ENCODE data around the gene SPCS1.
"Not testable (repeated sequence)": the region's sequence is repeated elsewhere in the genome, so short reads cannot be mapped to it uniquely, and the experiment has no call there.

The SPCS1 gene

DNA sequence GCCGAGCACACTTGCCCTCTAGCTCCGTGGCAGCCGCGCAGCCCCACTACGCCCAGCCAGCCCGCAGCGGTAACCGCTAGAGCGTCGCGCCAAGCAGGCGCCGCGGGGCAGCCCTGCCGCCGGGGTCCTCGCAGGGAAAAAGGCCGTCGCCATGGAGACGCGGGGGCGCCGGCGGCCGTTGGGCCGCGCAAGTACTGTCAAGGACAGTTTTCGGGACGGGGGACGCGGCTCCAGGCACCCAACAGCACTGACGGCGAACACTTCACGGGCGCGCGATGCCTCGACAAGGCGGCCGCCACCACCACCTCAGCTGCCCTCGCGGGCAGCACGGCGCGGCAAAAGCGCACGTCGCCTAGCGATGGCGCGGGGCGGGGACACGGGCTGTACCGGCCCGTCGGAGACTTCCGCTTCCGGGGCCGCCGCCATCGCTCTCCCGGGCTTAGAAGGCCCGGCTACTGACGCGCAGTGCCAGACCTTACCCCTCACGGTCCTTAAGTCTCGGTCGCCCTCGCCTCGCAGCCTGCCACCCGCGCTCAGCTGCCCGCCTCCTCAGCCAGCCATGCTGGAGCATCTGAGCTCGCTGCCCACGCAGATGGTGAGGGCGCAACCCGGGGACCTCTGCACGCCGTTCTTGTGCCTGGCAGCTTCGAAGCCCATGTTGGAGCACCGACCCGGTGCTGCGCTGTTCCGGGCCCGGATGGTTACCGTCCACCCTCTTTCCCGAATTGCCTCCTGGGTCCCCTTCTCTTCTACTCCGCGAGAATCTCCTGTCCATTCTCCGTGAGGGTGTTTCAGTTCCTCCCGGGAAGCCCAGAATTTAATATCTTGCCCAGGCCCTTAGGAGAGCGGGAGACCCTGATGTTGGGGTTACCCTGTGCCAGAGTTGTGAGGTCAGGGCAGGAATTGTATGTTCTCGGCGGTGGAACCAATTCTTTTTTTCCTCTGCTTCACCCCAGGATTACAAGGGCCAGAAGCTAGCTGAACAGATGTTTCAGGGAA, at the start of gene SPCS1, which contains the start of gene GLT8D1:
TSS of gene SPCS1 (plus strand) at position 419 of the 999 bp plus-strand sequence. CDS start at position 560, 141 bp downstream.
TSS of gene GLT8D1 (minus strand) at position 104 of the 999 bp plus-strand sequence. CDS start 5,331 bp downstream, outside the sequence.
- peak; percentile 80 for DNase-seq (ENCODE audit: low read depth)

DNA sequence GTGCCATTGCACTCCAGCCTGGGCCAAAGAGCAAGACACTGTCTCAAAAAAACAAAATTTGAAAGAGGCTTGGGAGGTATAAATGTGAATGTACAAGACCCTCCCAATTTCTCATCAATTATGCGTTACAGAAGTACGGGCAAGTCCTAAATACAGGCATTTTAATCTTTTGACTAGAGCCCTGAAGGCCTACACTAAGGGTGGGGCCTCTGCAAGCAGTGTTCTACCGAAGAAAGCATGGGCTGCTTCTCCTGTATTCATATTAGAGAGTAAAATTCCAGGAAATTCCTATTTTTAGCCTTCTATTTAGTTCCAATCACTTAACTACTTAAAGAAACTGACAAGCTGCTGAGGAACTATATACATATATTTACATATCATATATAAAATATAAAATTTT, 45.9 kb upstream of the SPCS1 start:
- no peak for DNase-seq (ENCODE audit: low read depth)

DNA sequence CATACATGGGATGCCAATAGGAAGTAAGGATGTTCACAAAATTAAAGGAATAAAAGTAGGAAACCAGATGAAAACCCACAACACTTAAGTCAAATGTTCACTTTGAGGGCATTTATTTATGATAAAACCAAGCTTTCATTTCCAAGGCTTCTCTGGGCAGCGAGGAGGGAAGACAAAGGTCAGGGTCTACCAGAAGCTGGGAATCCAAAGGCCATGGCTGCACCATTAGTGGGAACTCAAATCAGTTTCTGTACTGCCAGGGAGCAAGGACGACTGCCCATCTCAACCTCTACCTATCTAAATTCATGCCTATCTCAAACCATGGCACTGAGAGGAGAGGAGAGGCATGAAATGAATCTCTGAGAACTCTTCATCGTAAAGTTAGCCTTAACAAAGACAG, 42.8 kb upstream of the SPCS1 start:
- DNase-seq (ENCODE audit: low read depth): no peak

DNA sequence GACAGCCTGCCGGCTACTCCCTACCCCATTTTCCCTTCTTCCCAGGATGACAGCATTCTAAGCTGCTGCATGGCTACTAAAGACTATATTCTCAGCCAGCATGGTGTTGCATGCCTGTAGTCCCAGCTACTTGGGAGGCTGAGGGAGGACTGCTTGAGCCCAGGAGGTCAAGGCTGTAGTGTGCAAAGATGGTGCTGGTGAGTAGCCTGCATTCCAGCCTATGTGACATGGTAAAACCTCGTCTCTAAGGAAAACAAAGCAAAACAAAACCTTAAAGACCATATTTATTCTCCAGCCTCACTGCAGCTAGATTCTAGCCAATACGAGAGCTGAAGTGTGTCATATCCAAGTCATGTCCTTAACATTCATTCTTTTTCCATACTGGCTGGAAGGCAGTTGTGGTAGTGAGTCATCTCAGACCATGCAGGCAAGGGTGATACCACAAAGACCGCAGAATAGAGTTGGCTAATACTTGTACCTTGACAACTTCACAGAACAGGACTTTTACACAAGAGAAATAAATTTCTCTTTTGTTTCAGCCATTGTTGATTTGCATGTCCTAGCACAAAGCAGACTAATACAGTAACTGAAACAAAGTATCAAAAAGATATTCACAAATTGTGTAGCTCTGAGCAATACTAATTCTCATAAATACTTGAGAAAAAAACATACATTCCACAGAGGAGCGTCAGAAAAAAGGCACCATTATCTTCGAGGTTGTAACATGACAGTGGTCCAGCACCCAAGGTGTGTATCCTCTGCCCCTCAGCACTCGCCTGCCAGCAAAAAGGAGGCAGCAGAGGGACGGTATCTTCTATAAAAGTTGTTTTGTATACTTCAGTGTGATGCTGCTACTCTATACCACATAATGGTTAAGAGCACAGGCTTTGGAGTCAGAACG, 35.0 kb upstream of the SPCS1 start:
- no peak for DNase-seq (ENCODE audit: low read depth)

DNA sequence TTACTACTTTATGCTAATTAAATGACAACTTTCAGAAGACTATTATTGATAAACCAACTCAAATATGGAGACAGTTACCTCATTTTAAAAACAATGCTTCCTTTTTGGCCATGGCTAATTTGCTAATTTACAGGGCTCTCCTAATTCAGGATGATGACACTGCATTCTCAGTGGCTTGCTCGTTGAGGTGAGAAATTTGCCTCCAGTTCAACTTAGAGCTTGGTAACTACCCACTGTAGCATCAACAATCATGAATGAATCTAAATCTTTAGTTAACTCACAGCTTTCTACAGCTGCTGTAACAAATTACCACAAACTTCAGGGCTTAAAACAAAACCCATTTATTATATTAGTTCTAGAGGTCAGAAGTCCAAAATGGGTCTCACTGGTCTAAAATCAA, 34.2 kb upstream of the SPCS1 start:
- DNase-seq (ENCODE audit: low read depth): no peak

DNA sequence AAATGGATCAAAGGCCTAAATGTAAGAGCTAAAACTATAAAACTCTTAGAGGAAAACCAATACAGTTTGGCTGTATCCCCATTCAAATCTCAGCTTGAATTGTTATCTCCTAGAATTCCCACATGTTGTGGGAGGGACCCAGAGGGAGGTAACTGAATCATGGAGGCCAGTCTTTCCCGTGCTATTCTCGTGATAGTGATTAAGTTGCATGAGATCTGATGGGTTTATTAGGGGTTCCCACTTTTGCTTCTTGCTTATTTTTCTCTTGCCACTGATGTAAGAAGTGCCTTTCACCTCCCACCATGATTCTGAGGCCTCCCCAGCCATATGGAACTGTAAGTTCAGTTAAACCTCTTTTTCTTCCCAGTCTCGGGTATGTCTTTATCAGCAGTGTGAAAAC, 29.7 kb upstream of the SPCS1 start:
- not testable (repeated sequence) for DNase-seq (ENCODE audit: low read depth)

DNA sequence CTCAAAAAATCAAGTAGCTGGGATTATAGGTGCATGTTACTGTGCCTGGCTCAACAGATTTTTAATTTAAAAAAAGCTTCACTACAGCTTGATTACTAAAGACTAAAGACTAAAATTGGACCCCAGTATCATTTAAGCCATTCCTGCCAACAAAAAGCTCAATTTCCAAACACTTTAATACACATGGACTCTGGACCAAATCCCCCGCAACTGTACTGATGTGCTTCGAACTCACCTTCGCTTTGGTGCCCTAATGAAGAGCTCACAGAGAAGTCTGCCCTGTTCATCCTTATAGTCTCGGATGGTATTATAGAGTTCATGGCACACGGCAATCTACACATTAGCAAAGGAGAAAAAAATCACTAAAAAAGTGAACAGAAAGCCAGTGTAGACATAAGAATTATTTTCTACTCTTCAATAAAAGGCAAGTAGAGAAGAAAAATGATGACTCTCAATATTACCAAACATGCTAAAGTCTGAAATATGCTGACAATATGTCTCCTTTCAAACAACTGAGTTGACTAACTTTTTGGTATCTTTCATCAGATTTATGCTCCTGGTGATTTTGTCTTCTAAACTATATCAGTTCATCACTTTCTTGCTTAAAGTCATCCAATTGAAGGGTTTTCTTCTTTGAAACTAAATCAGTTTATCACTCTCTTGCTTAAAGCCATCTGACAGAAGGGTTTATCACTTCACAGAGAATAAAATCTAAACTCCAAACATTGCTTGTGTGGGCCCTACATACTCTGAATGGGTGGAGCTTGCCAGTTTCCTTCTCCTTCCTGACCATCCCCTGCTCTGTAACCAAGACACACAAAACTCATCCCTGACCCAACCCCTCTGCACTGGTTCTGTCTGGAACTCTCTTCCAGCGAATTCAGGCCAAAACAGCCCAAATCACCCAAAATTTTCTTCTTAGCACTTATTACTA, 27.4 kb upstream of the SPCS1 start:
- DNase-seq (ENCODE audit: low read depth): no peak

DNA sequence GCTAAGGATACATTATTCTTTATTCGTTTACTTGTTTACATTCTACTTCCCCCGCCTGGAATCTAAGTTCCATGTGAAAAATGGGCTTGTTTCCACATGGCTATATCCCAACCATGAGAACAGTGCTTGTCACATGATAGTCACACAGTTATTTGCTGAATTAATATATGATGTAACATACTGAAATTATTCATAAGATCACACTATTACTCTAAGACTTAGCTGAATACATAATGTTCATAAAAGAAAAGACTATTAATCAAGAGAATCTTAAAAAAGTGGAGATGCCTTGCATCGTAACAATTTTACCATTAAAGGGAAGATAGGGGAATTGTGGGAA, 26.7 kb upstream of the SPCS1 start:
- no peak for DNase-seq (ENCODE audit: low read depth)

DNA sequence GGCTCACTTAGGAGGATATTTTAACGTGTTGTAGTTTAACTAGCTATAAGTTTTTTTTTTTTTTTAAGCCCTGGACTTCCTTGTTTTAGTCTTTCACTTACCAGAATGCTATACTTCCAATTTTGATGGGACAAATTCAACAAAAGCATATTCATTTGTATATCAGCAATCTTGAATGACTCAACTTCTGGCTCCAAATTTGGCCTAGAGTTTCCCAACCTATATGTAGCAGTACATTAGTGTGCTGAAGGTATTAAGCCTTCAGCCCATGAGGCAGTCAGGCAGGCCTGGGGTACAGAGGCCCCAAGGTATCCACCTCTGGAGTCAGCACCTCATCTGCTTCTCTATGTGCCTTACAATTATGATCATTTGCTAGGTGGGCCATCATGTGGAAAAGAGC, 26.1 kb upstream of the SPCS1 start:
- DNase-seq (ENCODE audit: low read depth): no peak

DNA sequence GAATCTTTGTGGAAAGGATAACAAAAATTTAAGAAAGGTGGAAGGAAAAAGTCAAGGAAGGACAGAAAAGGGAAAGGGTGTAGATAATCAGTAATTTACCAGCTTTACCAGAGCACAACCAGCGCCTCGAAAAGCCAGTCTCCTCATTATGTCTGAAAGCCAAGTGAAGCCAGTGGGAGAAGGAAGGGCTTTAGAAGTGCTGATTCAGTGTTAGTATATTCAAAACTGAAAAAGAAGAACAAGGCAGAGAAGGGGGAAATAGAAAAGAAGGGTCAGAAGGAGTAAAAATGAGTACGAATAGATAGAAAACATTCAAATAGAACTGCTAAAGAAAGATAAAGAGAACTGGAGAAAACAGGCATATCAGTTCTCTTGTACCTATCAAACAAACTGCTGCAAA, 24.3 kb upstream of the SPCS1 start:
- no peak for DNase-seq (ENCODE audit: low read depth)

DNA sequence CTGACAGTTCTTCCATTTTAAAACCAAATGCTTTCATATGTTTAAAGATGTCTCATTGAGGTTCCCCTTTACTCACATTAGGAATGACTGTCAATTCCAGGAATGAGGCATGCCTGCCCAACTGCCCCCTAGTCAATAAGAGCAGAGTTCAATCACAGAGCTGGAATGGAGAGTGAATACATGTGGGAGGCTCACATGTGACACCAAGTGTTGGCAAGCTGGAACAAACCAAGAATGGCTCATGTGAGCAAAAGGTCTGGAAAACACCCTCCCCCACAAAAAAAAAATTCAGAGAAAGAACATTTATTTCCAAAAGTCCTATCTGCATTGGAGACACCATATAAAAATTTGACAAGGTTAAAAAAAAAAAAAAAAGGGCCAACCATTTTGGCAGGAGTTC, 23.9 kb upstream of the SPCS1 start:
- no peak for DNase-seq (ENCODE audit: low read depth)

DNA sequence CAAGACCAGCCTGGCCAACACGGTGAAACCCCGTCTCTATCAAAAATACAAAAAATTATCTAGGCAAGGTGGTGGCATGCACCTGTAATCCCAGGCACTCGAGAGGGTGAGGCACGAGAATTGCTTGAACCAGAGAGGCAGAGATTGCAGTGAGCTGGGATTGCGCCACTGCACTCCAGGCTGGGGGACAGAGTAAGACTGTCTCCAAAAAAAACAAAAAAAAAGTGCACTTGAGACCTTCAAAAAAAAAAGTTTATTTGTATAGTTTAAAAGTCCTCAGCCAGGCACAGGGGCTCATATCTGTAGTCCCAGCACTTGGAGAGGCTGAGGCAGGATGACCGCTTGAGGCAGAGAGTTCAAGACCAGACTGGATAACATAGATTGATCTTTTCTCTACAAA, 22.3 kb upstream of the SPCS1 start:
- DNase-seq (ENCODE audit: low read depth): no peak

DNA sequence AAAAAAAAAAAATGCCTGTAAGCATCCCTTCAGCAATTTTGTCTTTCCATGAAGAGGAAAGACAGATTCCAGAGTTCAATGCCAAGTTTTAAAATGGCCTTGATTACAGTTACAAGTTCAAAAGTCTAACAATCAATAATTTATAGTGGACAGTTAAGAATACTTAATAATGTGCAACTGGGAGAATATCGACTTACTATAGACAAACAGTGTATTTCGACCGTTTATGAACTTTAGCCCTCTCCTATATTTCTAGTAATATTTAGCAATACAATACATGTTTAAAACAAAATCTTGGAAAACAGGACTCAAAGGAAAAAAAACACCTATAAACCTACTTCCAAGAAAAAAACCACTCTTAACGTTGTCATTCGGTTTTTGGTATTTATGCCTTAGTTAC, 21.7 kb upstream of the SPCS1 start:
- no peak for DNase-seq (ENCODE audit: low read depth)

DNA sequence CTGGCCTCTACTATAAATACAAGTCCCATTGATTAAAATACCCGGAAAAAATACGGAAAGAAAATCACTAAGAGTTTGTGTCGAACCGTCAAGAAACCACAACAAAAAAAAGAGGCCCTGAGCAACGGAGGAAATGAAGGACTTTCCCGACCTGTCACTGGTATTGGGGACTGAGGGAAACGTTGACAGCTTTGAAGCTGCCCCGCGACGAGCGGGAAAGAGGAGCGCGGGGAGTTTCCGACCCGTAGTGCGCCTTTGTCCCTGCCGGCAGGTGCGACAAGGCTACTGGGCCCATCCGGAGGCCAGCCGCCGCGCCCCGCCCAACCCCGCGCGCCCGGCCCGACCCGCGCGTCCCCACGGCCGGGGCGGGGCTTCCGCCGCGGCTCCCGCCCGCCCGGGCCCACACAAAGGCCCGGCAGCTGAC, 20.6 kb upstream of the SPCS1 start:
- DNase-seq (ENCODE audit: low read depth): peak; percentile 54

DNA sequence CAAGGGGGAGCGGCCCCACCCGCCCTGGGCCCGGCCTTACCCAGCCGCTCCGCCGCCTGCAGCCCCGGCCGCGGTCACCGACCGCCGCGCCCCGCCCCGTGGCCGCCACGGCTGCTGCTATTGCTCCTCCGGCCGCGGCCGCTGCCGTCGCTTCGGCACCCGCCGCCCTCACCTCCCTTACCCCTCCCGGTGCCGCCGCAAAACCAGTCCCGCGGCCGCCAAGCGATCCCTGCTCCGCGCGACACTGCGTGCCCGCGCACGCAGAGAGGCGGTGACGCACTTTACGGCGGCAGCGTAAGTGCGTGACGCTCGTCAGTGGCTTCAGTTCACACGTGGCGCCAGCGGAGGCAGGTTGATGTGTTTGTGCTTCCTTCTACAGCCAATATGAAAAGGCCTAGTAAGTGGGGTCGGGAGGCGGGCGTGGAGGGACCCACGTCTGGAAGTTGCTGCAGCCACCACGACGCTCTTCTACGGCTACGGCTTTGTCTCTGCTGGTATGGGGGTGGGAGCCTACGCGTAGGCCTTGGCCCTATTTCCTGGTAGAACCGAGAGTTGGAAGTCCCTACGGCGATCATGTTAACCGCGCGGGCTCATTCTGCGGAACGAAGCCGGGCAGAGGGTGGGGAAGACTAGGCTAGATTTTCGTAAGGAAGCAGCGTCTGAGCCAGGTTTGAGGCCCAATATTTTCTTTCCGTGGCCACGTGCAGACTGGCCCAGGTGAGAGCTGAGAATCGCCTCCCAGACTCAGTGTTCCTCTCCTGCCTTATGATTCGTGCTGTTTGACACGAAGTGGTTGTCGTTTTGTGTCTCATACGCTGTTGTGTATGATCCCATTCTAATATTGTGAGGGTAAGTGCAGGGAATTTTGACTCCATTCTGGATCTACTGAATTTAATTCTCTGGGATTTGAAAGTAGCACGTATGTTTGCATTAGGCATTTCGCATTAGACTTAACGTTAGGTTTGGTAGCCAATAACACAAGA, 19.9 kb upstream of the SPCS1 start, which contains the start of the genes GNL3 and PBRM1:
TSS of gene GNL3 (plus strand) at position 324 of the 983 bp plus-strand sequence. CDS start at position 385, 61 bp downstream.
TSS of gene PBRM1 (minus strand) at position 205 of the 983 bp plus-strand sequence.
- DNase-seq (ENCODE audit: low read depth): peak; percentile 86

DNA sequence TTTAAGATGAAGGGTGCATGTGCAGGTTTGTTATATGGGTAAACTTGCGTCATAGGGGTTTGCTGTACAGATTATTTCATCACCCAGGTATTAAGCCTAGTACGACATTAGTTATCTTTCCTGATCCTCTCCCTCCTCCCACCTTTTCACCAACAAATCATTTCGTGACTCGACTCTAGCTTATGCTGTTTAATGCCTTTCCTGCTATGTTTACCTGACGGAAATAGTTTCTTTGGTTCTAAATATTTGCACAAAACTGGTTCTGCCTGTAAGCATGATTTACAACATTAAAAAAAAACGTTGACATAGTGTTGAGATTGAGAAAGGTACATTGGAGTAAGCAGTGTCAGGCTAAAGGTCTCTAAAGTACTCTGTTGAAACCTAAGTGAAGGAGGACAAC, 17.6 kb upstream of the SPCS1 start:
- no peak for DNase-seq (ENCODE audit: low read depth)

DNA sequence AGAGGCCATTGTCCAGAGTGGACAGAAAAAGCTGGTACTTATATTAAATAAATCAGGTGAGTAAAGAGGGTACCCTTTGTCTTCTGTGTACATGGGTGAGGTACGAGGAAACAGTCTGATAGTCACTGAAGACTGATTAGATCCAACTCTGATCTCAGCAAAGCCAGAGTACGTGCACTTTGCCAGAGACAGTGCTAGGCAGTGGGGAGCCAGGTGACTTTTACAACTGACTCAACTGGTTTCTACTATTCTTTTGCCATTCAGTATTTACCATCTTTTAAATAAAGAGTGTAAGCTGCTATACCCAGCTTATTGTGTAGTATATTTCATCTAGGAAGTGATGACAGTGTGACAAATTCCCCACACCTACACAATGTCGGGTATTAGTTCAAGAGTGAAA, 16.8 kb upstream of the SPCS1 start:
- DNase-seq (ENCODE audit: low read depth): no peak

DNA sequence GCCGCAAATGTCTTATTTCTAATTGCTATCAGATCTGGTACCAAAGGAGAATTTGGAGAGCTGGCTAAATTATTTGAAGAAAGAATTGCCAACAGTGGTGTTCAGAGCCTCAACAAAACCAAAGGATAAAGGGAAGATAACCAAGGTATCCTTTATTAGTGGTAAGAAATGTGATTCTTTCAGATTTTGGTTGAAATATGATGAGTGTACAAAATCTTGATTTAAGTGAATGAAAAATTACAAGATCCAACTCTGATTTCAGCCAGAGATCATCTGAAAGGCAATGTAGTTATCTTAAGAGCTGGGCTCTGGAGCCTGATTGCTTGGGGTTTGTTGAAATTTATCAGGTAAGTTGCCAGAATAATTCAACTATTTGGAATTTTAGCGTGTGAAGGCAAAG, 15.3 kb upstream of the SPCS1 start:
- DNase-seq (ENCODE audit: low read depth): no peak

DNA sequence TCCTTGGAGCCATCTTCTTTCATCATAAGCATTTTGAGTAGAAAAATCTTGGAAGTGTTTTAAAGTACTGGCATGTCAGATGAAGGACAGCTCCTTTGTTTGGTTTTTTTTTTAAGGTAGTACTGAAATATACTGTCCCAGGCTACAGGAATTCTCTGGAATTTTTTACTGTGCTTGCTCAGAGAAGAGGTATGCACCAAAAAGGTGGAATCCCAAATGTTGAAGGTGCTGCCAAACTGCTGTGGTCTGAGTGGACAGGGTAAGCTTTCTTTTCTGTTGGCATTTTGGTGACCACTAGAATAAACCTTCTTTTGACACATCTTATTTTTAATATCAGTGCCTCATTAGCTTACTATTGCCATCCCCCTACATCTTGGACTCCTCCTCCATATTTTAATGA, 12.8 kb upstream of the SPCS1 start:
- DNase-seq (ENCODE audit: low read depth): no peak

DNA sequence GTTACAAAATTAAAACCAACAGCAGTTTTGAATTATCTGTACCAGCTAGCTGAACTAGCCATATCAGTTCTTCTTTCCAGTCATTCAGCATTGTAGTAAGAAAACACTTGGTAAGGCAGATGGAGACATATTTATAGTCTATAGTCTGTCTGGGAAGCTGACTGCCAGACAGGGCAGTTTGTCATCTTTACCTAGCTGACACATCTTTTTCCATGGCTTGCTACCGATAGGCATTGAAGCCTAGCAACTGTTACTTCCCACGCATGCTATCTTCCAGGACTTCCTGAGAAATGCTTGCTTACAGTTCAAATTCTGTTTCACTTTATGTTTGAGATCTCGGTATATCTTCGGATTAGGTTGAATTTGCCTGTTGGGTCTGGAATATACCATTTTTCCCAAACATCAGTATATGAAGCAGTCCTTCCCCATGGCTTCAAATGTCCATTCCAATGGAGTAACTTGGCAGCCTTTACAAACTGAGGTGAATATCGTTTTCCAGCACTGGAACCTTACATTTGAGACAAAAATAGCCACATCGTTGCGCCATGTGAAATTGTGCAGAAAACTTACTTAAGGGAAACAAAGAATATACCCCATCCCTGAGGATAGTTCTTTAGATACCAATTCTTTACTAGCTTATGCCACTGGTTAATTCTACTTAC, 11.2 kb upstream of the SPCS1 start:
- no peak for DNase-seq (ENCODE audit: low read depth)
